Neuron (in vitro differentiated cells): ENCODE results near the gene CBX1.

ENCODE experiments used
- H2AFZ ChIP-seq: one replicate; pipeline ENCODE4 v1.6.1; 2013; ENCODE audit warnings: low read depth, mild to moderate bottlenecking, inconsistent platforms, low read length, moderate library complexity
- H3K27me3 ChIP-seq: one replicate; pipeline ENCODE4 v1.6.1; 2013; ENCODE audit warnings: low read length; ENCODE audit not compliant: insufficient read depth
- H3K36me3 ChIP-seq: one replicate; pipeline ENCODE4 v1.6.1; 2013; ENCODE audit warnings: low read length; ENCODE audit not compliant: insufficient read depth
- H3K4me1 ChIP-seq: one replicate; pipeline ENCODE4 v1.6.1; 2013; ENCODE audit warnings: low read length; ENCODE audit not compliant: insufficient read depth
- H3K4me3 ChIP-seq: 2 replicates; pipeline ENCODE4 v1.5.1; 2013; ENCODE audit warnings: mild to moderate bottlenecking, low read length, moderate library complexity
- H3K9me3 ChIP-seq: one replicate; pipeline ENCODE4 v1.6.1; 2013; ENCODE audit warnings: low read length

CBX1 gene

DNA sequence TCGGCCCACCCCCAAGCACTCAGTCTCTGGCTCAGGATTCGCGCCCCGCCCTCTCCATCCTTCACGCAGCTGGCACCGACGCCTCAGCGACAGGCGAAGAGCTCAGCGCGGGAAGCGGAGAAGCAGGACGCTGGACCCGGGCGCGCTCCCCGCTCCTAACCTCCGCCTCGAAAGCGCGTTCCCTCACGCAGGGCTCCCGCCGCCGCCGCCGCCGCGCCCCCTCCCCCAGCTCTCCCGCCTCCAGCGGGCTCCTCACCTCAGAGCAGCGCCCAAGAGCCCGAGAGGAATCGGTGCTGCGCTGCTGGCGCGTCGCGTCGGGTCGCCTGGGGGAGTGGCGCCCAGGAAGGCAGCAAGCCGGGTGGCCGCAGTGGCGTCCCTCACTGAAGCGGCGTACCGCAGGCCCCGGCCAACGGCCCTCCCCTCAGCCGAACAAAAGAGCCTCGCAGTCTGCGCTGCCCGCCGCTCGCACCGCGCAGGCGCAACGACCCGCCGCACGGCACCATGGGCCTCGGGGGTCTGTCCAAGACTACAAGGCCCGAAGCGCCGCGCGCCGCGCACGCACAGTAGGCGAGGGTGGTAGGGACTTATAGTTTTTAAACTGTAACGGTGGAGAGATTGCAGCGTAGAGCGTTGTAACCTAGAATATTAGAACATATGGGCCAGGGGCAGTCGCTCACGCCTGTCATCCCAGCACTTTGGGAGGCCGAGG lies at the start of gene CBX1:
TSS of gene CBX1 (minus strand) at position 467 of the 709 bp plus-strand sequence. CDS start 24,474 bp downstream, outside the sequence.
- no peaks in the 10 kb centered on the region for H3K9me3 ChIP-seq
- H3K27me3 ChIP-seq = no peaks in the 10 kb centered on the region
- H3K4me3 ChIP-seq = peak within 1 kb of the TSS; percentile 55
- no peaks in the 10 kb centered on the region for H3K36me3 ChIP-seq
- peak within 1 kb of the TSS; percentile 83 for H2AFZ ChIP-seq
- peaks cover 6% of the 10 kb centered on the region for H3K4me1 ChIP-seq

DNA sequence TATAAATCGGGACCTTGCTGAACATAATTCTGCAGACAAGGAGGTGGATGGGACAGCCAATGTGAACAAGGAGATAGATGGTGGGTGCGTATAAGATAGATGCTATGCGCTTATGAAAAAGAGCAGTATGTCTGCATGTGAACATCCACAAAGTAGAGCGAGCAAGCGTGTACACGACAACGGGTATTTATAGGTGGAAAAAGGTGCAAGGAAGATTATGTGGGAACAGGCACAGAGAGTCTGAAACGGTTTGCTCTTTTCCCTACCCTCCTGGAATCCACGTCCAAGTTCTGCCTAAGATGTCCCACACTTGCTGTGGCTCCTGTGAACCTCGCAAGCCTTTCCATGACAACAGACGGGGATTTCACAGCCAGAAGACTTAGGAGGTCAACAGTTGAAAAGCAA lies 49.3 kb upstream of the CBX1 start:
- Histone ChIP-seq H3K9me3 (no peaks in the 10 kb centered on the region), H3K4me1 (peaks cover 25% of the 10 kb centered on the region), H3K4me3 (no peak overlapping the region), H3K36me3 (no peaks in the 10 kb centered on the region), H2AFZ (no peak overlapping the region), H3K27me3 (peaks cover 15% of the 10 kb centered on the region)

DNA sequence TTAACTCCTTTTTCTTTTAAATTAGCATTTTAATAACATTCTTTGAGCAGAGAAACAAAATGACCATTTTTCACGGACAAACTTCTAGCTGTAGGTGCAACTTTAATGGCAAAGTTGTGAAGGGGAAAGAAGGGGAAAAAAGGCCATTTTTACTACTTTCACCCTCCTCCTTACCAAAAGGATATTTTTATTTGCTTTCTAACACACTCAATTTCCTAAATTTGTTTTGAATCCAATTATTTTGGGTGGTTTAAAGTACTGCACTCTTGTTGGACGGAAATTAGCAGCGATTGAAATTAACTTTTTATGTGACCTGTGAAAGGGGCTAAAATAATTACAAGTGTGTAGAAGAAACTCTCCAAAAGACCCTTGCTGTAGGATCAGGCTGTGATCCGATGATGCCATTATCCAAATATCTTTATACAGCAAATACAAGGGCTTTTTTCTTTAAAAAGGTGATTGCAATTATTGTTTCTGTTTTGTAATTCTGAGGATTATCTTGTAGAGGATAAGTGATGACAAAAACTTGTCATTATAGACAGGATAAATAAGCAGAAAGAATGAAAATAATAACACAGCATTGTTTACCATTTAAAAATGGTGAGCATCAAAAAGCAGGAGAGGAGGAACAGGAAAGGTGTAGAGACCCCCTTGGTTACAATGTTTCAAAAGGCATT lies 48.6 kb upstream of the CBX1 start:
- H3K9me3 ChIP-seq = no peaks in the 10 kb centered on the region
- H2AFZ ChIP-seq = no peak overlapping the region
- H3K4me3 ChIP-seq = no peak overlapping the region
- no peaks in the 10 kb centered on the region for H3K36me3 ChIP-seq
- peaks cover 25% of the 10 kb centered on the region for H3K4me1 ChIP-seq
- peaks cover 15% of the 10 kb centered on the region for H3K27me3 ChIP-seq

DNA sequence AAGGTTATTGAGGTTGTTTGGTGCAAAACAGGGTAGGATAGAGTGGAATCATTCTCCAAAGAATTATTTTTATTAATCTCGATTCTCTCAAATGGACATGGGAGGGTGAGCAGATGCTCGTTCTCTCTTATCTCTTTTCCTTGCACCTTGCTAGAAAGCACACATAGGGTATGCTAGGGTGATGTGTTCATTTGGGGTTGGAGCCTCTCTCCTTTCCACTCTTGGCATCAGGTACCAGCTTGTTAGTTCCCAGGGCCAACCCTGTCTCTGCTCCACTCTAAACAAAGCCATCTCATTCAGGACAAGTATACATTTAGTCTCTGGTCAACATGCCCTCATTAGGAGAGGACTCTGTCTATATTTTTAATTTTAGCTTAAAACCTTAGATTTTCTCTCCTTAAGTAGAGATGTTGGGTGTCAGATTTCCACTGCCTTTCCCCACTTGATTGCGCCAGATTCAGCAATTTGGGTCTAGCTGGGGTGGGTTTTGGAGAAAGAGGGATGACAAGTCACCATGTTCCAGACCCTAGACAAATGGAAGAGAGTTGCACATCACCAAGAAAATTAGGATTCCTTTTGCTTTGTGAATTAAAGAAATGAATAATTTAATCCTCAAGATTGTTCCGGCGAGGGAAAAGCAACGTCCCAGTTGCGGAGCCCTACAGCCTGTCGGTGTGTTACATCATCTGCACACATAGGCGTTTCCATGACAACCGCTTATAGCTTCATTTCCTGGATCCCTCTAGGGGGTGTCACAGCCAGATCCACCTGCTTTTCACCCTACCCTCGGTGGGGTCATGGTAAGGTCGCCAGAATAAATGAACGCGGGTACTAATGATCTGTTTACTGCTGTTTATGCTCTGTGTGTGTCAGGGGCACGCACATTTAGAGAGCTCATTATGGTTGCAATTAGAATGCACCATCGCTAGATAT lies 47.8 kb upstream of the CBX1 start:
- Histone ChIP-seq H3K4me3 (no peak overlapping the region), H3K36me3 (no peaks in the 10 kb centered on the region), H3K27me3 (peaks cover 15% of the 10 kb centered on the region), H3K9me3 (no peaks in the 10 kb centered on the region), H3K4me1 (peaks cover 25% of the 10 kb centered on the region), H2AFZ (no peak overlapping the region)

DNA sequence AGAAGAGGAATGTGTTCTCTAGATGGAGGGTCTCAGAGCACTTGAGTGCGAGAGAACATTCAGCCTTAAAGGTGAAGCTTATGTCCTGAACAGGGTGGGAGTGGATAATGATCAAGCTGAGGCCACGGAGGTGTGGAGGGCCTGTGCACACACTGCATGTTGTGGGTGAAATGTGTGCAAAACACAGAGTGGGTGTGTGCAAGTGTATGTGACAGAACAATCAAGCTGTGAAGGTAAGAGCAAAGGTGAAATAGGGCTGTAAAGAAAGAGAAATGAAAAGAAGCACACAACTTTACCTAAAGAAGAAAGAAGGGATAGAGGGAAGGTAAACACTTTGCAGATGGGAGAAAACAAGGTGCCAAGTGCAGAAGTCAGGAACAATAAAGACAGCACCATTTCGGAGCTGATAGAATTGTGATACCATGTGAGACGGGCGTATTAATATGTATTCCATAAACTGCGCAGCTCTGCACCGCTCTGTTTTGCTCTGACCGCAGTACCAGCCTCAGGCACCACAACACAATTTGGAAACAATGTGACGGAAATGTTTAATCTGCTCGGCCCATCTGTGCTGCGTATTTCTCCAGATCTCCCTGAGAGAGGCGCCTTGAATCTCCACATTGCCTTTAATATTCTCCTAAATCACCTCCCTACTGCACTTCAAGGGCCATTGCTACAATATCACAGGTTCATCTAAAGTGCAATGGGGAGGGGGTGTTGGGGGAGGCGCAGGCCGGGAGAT lies 46.9 kb upstream of the CBX1 start:
- Histone ChIP-seq H3K4me3 (no peak overlapping the region), H2AFZ (no peak overlapping the region), H3K36me3 (no peaks in the 10 kb centered on the region), H3K4me1 (peaks cover 25% of the 10 kb centered on the region), H3K9me3 (no peaks in the 10 kb centered on the region), H3K27me3 (peaks cover 15% of the 10 kb centered on the region)

DNA sequence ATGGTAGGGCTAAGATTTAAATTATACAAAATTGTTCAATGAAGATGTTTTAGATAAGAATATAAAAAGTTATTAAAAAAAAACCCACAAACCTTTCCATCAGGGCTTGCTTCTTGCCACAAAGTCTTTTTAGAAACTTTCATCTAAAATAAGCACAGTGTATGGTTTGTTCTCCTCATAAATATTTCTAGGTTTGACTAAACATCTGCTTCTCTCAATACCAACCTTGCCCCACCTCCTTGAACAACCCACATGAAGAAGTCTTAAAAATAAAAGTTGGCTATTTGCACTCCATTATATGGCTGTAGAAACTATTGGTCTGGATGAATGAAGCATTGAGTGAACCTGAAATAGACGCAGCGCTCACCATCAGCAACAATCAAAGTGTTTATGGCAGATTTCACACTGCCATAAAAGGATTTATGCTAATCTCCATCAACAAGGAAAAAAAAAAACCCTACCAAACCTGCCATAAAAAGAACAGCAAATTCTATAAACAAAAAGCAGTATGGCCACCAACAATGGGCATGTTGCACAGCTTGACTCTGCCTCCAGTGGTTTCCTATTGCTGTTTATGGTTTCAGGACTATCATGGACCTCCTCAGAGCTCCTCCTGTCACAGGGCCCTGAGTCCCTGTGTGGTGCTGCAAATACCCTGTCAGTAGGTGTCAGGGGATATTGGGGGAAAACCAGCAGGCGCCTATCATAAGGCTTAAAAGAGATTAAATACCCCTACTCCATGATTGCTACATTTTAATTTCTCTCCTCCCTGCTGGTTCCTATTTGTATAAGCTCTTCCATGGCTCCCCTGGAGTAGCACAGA lies 43.9 kb upstream of the CBX1 start:
- H3K27me3 ChIP-seq = no peaks in the 10 kb centered on the region
- no peaks in the 10 kb centered on the region for H3K9me3 ChIP-seq
- no peak overlapping the region for H2AFZ ChIP-seq
- peaks cover 15% of the 10 kb centered on the region for H3K4me1 ChIP-seq
- no peak overlapping the region for H3K4me3 ChIP-seq
- H3K36me3 ChIP-seq = no peaks in the 10 kb centered on the region

DNA sequence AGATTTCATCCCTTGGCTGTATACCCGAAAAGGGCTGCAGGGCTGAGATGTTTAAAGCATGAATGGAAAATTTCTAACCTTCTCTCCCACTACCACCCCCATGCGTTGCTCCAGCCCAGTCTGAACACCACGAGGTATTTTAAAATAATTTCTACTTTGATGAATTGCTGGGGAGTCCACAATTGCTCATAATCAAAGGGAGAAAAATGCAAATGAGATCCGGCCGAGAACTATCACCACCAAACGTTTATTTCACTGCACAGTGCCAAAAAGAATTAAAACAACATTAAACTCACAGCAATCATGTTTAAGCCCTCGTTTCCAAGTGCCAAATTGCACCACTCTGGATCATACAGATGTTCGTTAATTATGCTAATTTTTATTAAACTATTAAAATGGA lies 43.0 kb upstream of the CBX1 start:
- Histone ChIP-seq H3K9me3 (no peaks in the 10 kb centered on the region), H3K27me3 (peaks cover 3% of the 10 kb centered on the region), H3K36me3 (no peaks in the 10 kb centered on the region), H3K4me1 (peaks cover 5% of the 10 kb centered on the region), H3K4me3 (no peak overlapping the region), H2AFZ (no peak overlapping the region)

DNA sequence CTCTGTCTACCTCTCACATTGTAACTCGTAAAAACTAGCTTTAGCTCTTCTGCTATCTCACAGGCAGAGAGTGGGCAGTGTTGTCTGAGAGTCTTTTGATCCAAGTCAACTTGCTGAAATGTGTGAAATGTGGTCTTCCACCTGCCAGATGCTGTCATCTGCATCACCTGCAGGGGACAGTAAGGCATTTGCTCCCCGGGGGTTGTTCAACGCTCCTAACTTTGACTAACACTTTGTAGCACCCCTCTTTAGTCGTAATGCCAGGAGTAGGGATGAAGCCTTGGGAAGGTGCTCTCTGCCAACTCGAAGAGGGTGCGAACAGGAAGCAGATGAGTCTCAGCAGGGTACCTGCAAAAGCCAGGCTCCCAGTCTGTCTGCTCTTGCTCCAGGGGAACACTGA lies 42.4 kb upstream of the CBX1 start:
- H3K27me3 ChIP-seq = peaks cover 3% of the 10 kb centered on the region

DNA sequence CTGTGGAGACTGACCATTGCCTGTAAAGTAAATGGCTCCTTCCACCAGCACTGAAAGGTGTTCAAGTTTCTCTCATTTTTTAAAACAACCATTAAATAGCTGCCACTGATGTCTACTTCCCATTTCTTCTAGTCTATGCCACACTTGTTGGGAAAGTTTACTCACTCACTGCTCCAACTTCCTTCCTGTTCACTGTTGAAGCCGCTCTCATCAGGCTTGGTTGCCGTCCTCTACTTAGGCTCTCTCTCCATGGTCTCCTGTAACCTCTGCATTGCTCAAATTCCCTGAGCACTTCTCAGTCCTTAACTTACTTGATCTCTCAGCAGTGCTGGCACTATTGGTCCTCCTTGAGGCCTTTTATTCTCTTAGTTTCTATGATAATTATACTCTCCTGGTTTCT lies 38.7 kb upstream of the CBX1 start:
- H3K4me3 ChIP-seq = no peak overlapping the region
- H3K27me3 ChIP-seq = peaks cover 6% of the 10 kb centered on the region
- H3K36me3 ChIP-seq = no peaks in the 10 kb centered on the region
- no peak overlapping the region for H2AFZ ChIP-seq
- no peaks in the 10 kb centered on the region for H3K4me1 ChIP-seq
- no peaks in the 10 kb centered on the region for H3K9me3 ChIP-seq

More for the DNA sequence above, 42.4 kb upstream of the CBX1 start:
- Histone ChIP-seq H3K4me1 (no peaks in the 10 kb centered on the region), H3K4me3 (no peak overlapping the region), H3K36me3 (no peaks in the 10 kb centered on the region), H2AFZ (no peak overlapping the region), H3K9me3 (no peaks in the 10 kb centered on the region)

DNA sequence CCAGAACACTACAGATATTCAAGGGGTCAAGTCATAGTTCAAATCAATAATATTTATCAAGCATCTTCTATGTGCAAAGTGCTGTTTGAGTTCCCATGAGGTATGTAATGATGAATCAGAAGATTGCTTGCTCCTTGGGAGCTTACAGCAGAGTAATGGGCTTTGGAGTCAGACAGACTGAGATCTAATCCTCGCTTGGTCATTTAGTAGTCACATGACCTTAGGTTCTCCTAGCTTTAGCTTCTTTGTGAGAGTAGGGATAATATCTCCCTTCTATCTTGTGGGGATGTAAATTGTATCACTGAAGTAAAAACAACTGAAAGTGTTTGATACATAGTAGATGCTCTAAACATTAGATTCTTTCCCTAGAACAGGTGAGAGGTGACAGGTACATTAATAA lies 36.4 kb upstream of the CBX1 start:
- H3K4me1 ChIP-seq = no peaks in the 10 kb centered on the region
- no peaks in the 10 kb centered on the region for H3K9me3 ChIP-seq
- no peaks in the 10 kb centered on the region for H3K36me3 ChIP-seq
- H2AFZ ChIP-seq = no peak overlapping the region
- peaks cover 6% of the 10 kb centered on the region for H3K27me3 ChIP-seq
- no peak overlapping the region for H3K4me3 ChIP-seq

DNA sequence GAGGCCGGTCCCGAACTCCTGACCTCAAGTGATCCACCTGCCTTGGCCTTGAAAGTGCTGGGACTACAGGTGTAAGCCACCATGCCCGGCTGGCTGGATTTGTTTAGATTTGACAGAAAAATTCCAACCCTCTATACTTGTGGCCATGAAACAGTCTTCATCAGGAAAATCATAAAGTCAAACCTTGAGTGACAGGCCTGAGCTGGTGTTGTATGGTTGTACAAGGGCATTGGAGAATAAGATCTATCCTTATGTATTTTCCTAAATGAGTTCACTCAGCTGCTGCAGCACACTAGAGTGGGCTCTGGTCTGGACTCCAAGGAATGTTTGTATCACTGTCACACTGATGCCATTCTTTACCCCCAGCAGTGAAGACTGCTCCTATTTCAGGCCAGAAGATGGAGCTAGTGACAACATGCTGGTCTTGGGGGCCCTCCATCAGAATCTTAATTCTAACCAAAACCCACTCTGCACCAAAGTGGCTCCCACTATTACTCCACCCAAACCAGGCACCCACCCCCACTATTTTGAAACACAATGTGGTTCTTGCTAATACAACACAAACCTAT lies 33.7 kb upstream of the CBX1 start:
- Histone ChIP-seq H3K4me1 (no peaks in the 10 kb centered on the region), H3K4me3 (no peak overlapping the region), H3K9me3 (no peaks in the 10 kb centered on the region), H3K36me3 (no peaks in the 10 kb centered on the region), H3K27me3 (peaks cover 5% of the 10 kb centered on the region), H2AFZ (no peak overlapping the region)

DNA sequence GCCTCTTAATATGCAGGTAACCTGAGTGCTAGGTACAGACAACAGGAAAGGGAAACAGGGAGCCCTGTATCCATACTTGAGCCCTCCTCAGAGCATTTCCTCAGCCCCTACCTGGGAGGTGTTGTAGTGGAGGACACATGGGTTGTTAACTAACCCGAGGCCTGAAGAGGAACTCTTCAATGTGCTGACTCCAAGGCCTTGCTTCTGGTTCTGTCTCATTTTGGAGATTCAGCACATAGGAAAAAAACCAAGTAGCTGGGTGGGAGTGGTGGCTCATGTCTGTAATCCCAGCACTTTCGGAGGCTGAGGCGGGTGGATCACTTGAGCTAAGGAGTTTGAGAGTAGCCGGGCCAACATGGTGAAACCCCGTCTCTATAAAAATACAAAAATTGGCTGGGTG lies 31.1 kb upstream of the CBX1 start:
- no peak overlapping the region for H2AFZ ChIP-seq
- H3K4me1 ChIP-seq = no peaks in the 10 kb centered on the region
- H3K36me3 ChIP-seq = no peaks in the 10 kb centered on the region
- H3K27me3 ChIP-seq = no peaks in the 10 kb centered on the region
- H3K4me3 ChIP-seq = no peak overlapping the region
- H3K9me3 ChIP-seq = no peaks in the 10 kb centered on the region
